HCT116 (cell line): ENCODE results near the gene RMND5A. TPM values are rescaled to one million over a fixed set of nuclear protein-coding genes. Genes with fewer than 3 reads are reported as not detected.

Experiments
- ATAC-seq: fragments of 200-7000 bp; cut with Tn5 transposase; 2 replicates; pipeline ENCODE4 v1.9.1; 2020; ENCODE audit warnings: mild to moderate bottlenecking, moderate library complexity
- BruUV-seq: library from RNA; stranded (reverse); fragments of 400-500 nt; replicated peaks from 2 replicates; lab custom pipeline; 2021; lab: Mats Ljungman, UMichigan
- CTCF ChIA-PET: fragments of 300-600 bp; sonication (Branson Sonifier 250); formaldehyde crosslinking; loops from one replicate; lab custom pipeline; 2021; ENCODE audit warnings: antibody characterized with exemption; lab: Charles Lee
- POLR2A ChIA-PET: fragments of 300-600, 350-600 bp; sonication (Branson Sonifier 250); formaldehyde crosslinking; loops from one replicate; lab custom pipeline; 2021; ENCODE audit warnings: antibody characterized with exemption; lab: Charles Lee
- RAD21 ChIA-PET, 2 experiments: fragments of 300-600 bp; sonication (Branson Sonifier 250); formaldehyde crosslinking; loops; one replicate each; lab custom pipeline; 2023; ENCODE audit warnings: low total read pairs in 2 of 2; ENCODE audit not compliant: uncharacterized antibody in 2 of 2, unreplicated experiment in 2 of 2, low non-redundant PET in 1 of 2; lab: Charles Lee
- DNase-seq: peaks from one replicate; pipeline ENCODE4 v3.0.0-alpha.2; 2010; ENCODE audit warnings: low read depth, low spot score
- H2AFZ ChIP-seq: fragments of 200-600 bp; shearing (Covaris generic), sonication (generic); 2 replicates; pipeline ENCODE4 v1.6.1; 2017; ENCODE audit warnings: low read depth, mixed run types, mixed read lengths, antibody characterized with exemption, low read length; ENCODE audit not compliant: poor library complexity, severe bottlenecking
- H3K27ac ChIP-seq: 2 replicates; pipeline ENCODE4 v1.5.1; 2012; ENCODE audit warnings: low read depth, low read length
- H3K27me3 ChIP-seq: fragments of 200-600 bp; sonication (generic); 2 replicates; pipeline ENCODE4 v1.6.1; 2016; ENCODE audit warnings: mixed run types, low read length, mixed read lengths; ENCODE audit not compliant: insufficient read depth
- H3K36me3 ChIP-seq, 2 experiments: fragments of 200-500 bp in 1 of 2; fragments of 200-600 bp in 1 of 2; sonication (Bioruptor generic) in 1 of 2; sonication (generic) in 1 of 2; 2 replicates each; pipeline versions ENCODE4 v1.5.1 to v1.6.1; 2014 to 2016; ENCODE audit warnings: low read length in 2 of 2, inconsistent platforms in 1 of 2, mixed read lengths in 1 of 2, mixed run types in 1 of 2; ENCODE audit not compliant: insufficient read depth in 2 of 2, control insufficient read depth in 1 of 2
- H3K4me1 ChIP-seq, 2 experiments: fragments of 200-600 bp in 1 of 2; sonication (generic) in 1 of 2; 2 replicates each; pipeline versions ENCODE4 v1.5.1 to v1.6.1; 2012 to 2017; ENCODE audit warnings: low read length in 2 of 2, inconsistent platforms in 1 of 2, mild to moderate bottlenecking in 1 of 2, mixed read lengths in 1 of 2, mixed run types in 1 of 2, moderate library complexity in 1 of 2; ENCODE audit not compliant: insufficient read depth in 2 of 2, control insufficient read depth in 1 of 2
- H3K4me2 ChIP-seq: fragments of 200-600 bp; sonication (generic); 2 replicates; pipeline ENCODE4 v1.6.1; 2017; ENCODE audit warnings: mixed run types, low read length, mixed read lengths
- H3K4me3 ChIP-seq, 2 experiments: fragments of 200-600 bp in 1 of 2; sonication (generic) in 1 of 2; replicated peaks in 1 of 2; 2 replicates each; pipeline ENCODE4 v1.5.1; 2011 to 2016; ENCODE audit warnings: low read length in 2 of 2, control low read depth in 1 of 2, low read depth in 1 of 2, mild to moderate bottlenecking in 1 of 2, mixed read lengths in 1 of 2, mixed run types in 1 of 2
- H3K79me2 ChIP-seq: fragments of 200-600 bp; sonication (generic); 2 replicates; pipeline ENCODE4 v1.6.1; 2017; ENCODE audit warnings: mild to moderate bottlenecking, mixed run types, low read length, moderate library complexity, mixed read lengths; ENCODE audit not compliant: insufficient read depth
- H3K9ac ChIP-seq: fragments of 200-600 bp; sonication (generic); 2 replicates; pipeline ENCODE4 v1.6.1; 2016; ENCODE audit warnings: low read length, mixed read lengths
- H3K9me2 ChIP-seq: fragments of 200-600 bp; sonication (generic), shearing (Covaris generic); 2 replicates; pipeline ENCODE4 v1.6.1; 2017; ENCODE audit warnings: mixed run types, mild to moderate bottlenecking, moderate library complexity; ENCODE audit not compliant: insufficient read depth
- H3K9me3 ChIP-seq, 2 experiments: fragments of 200-500 bp in 1 of 2; fragments of 200-600 bp in 1 of 2; sonication (Bioruptor generic) in 1 of 2; sonication (generic) in 1 of 2; 2 replicates each; pipeline ENCODE4 v1.6.1; 2014 to 2017; ENCODE audit warnings: low read length in 2 of 2, mixed read lengths in 2 of 2, inconsistent platforms in 1 of 2, low read depth in 1 of 2, mild to moderate bottlenecking in 1 of 2, mixed run types in 1 of 2, moderate library complexity in 1 of 2; ENCODE audit not compliant: control insufficient read depth in 1 of 2, insufficient read depth in 1 of 2
- H4K20me1 ChIP-seq: fragments of 200-600 bp; sonication (generic), shearing (Covaris generic); 2 replicates; pipeline ENCODE4 v1.6.1; 2017; ENCODE audit warnings: mixed run types, mild to moderate bottlenecking, moderate library complexity; ENCODE audit not compliant: insufficient read depth
- ATF3 ChIP-seq: IDR thresholded peaks from 2 replicates; pipeline ENCODE4 v1.6.1; 2012
- CEBPB ChIP-seq: IDR thresholded peaks from 2 replicates; pipeline ENCODE4 v1.6.1; 2012; ENCODE audit warnings: low read depth
- EGR1 ChIP-seq: IDR thresholded peaks from 2 replicates; pipeline ENCODE4 v1.6.1; 2012; ENCODE audit warnings: low read depth
- ELF1 ChIP-seq: IDR thresholded peaks from 2 replicates; pipeline ENCODE4 v1.6.1; 2012; ENCODE audit warnings: low read depth, borderline replicate concordance
- MAX ChIP-seq: IDR thresholded peaks from 2 replicates; pipeline ENCODE4 v1.6.1; 2012
- POLR2A ChIP-seq: IDR thresholded peaks from 2 replicates; pipeline ENCODE4 v1.7.0; 2011; ENCODE audit warnings: borderline replicate concordance; ENCODE audit not compliant: insufficient read depth, insufficient read length; ENCODE audit errors: extremely low read depth
- POLR2AphosphoS5 ChIP-seq: IDR thresholded peaks from 2 replicates; pipeline ENCODE4 v1.6.1; 2011; ENCODE audit warnings: mild to moderate bottlenecking, low read depth, low read length, moderate library complexity
- RAD21 ChIP-seq: IDR thresholded peaks from 2 replicates; pipeline ENCODE4 v1.6.1; 2012; ENCODE audit warnings: low read depth, mild to moderate bottlenecking
- SP1 ChIP-seq: IDR thresholded peaks from 2 replicates; pipeline ENCODE4 v1.6.1; 2012; ENCODE audit warnings: low read depth
- SRF ChIP-seq: IDR thresholded peaks from 2 replicates; pipeline ENCODE4 v1.6.1; 2012; ENCODE audit warnings: low read depth
- TCF7L2 ChIP-seq: IDR thresholded peaks from 2 replicates; pipeline ENCODE4 v1.7.0; 2011; ENCODE audit warnings: borderline replicate concordance, inconsistent platforms; ENCODE audit not compliant: insufficient read depth, insufficient read length; ENCODE audit errors: extremely low read depth
- ZBTB33 ChIP-seq: IDR thresholded peaks from 2 replicates; pipeline ENCODE4 v1.6.1; 2011; ENCODE audit warnings: mild to moderate bottlenecking, low read length, moderate library complexity; ENCODE audit not compliant: insufficient replicate concordance; ENCODE audit errors: extremely low read depth
- ZFX ChIP-seq: fragments of 450-650 bp; IDR thresholded peaks from 2 replicates; pipeline ENCODE4 v1.6.1; 2017
- intact Hi-C: fragments of 100-400 bp; cut with micrococcal nuclease; formaldehyde crosslinking; loops from 2 replicates; pipeline ENCODE4 v1.10.0; 2022
- total RNA-seq: library from RNA; stranded (reverse); gene quantifications from one replicate; pipeline ENCODE4 v1.2.1, GENCODE V29; 2021; ENCODE audit not compliant: unreplicated experiment

Gene RMND5A
- total RNA-seq, 1 experiment from 2014 or later = 32.4 TPM

- BruUV-seq = no TSS peak
- ChIA-PET RAD21 (no interaction called here), CTCF (no interaction called here), POLR2A (no interaction called here)
- intact Hi-C loops = no loop called here
- no peaks in the 10 kb centered on the region for H3K27me3 ChIP-seq
- no peaks in the 10 kb centered on the region for H3K9me3 ChIP-seq
- H3K79me2 ChIP-seq = no peaks in the 10 kb centered on the region
- H3K9me2 ChIP-seq = no peaks in the 10 kb centered on the region
- H4K20me1 ChIP-seq = no peaks in the 10 kb centered on the region
- DNase-seq = no peak
- TF ChIP-seq SP1 (no peak), POLR2AphosphoS5 (no peak), ELF1 (no peak), ZBTB33 (no peak), SRF (no peak), MAX (no peak)
- no peak overlapping the region for H3K27ac ChIP-seq
- no peak overlapping the region for H3K9ac ChIP-seq
- ATAC-seq = no peak
- H3K36me3 ChIP-seq = peaks cover 8 to 17% of the 10 kb centered on the region in 2 experiments; a peak in 3 of 4 replicates
- H2AFZ ChIP-seq = no peak overlapping the region
- no peak overlapping the region for H3K4me3 ChIP-seq
- H3K4me1 ChIP-seq = no peaks in the 10 kb centered on the region
- H3K4me2 ChIP-seq = no peak overlapping the region
Measured at GRCh38 chr2:86776532-86776931, 56.4 kb downstream of the RMND5A start.

GRCh38 chr2:86778957-86779356, 58.9 kb downstream of the RMND5A start:
- no TSS peak for BruUV-seq
- ChIA-PET RAD21 (no interaction called here), POLR2A (no interaction called here), CTCF (no interaction called here)
- no peak for DNase-seq
- intact Hi-C loops = no loop called here
- Histone ChIP-seq H3K4me2 (no peak overlapping the region), H3K4me3 (no peak overlapping the region), H3K9ac (no peak overlapping the region), H3K9me2 (no peaks in the 10 kb centered on the region), H3K27me3 (no peaks in the 10 kb centered on the region), H3K27ac (no peak overlapping the region), H3K4me1 (no peaks in the 10 kb centered on the region), H3K79me2 (no peaks in the 10 kb centered on the region), H3K36me3 (peaks cover 2% of the 10 kb centered on the region in 2 experiments; a peak in 2 of 4 replicates), H2AFZ (no peak overlapping the region), H4K20me1 (no peaks in the 10 kb centered on the region), H3K9me3 (no peaks in the 10 kb centered on the region)
- ATAC-seq = no peak
- no peak for TF ChIP-seq CEBPB
- no peak for TF ChIP-seq SP1
- no peak for TF ChIP-seq POLR2A
- no peak for TF ChIP-seq ZFX
- no peak for TF ChIP-seq ZBTB33
- no peak for TF ChIP-seq EGR1
- TF ChIP-seq RAD21 = no peak
- TF ChIP-seq TCF7L2 = no peak
- no peak for TF ChIP-seq ATF3
- no peak for TF ChIP-seq POLR2AphosphoS5
